Endothelial cell of umbilical vein (primary cell): Measurements from ENCODE around the gene TRIM25.

Experiments used
- CTCF ChIP-seq, 2 donors: IDR thresholded peaks; 1 replicate in 1 of 2; 2 replicates in 1 of 2; pipeline ENCODE4 v1.5.1; 2011; ENCODE audit warnings: low read length in 2 of 2, mild to moderate bottlenecking in 2 of 2, moderate library complexity in 2 of 2, control low read depth in 1 of 2, inconsistent platforms in 1 of 2, low read depth in 1 of 2; ENCODE audit not compliant: insufficient read depth in 1 of 2; ENCODE audit errors: extremely low read depth in 1 of 2
- POLR2AphosphoS5 ChIP-seq: IDR thresholded peaks from 2 replicates; pipeline ENCODE4 v1.6.1; 2012; ENCODE audit warnings: low read depth, mild to moderate bottlenecking, control low read depth, low read length, moderate library complexity; ENCODE audit not compliant: insufficient read depth

GRCh38 chr17:56914581-56915273 lies 878 bp upstream of the TRIM25 start:
- TF ChIP-seq CTCF (IDR thresholded peaks at IDR 0.05; ENCODE audit: extremely low read depth in 1 of 2, insufficient read depth in 1 of 2, low read depth in 1 of 2, low read length in 2 of 2) (no peak), POLR2AphosphoS5 (no peak)
